Loucy (cell line): Measurements from ENCODE around the gene DIPK1B.
"Not testable (repeated sequence)": the region's sequence is repeated elsewhere in the genome, so short reads cannot be mapped to it uniquely, and the experiment has no call there.

Experiments used
- H2AFZ ChIP-seq: fragments of 200-600 bp; sonication (generic); 2 replicates; pipeline ENCODE4 v1.6.0; 2016; ENCODE audit warnings: antibody characterized with exemption, mild to moderate bottlenecking, low read length, moderate library complexity
- H3F3A ChIP-seq: fragments of 200-600 bp; 2 replicates; pipeline ENCODE4 v1.6.0; 2016; ENCODE audit warnings: antibody characterized with exemption, low read depth, mild to moderate bottlenecking
- H3K27me3 ChIP-seq: fragments of 200-600 bp; sonication (generic); 2 replicates; pipeline ENCODE4 v1.6.1; 2014; ENCODE audit warnings: low read length, mild to moderate bottlenecking; ENCODE audit not compliant: insufficient read depth, poor library complexity, severe bottlenecking
- H3K36me3 ChIP-seq: fragments of 200-600 bp; sonication (generic); 2 replicates; pipeline ENCODE4 v1.6.1; 2016; ENCODE audit warnings: low read length; ENCODE audit not compliant: insufficient read depth
- H3K4me1 ChIP-seq: fragments of 200-600 bp; sonication (generic); 2 replicates; pipeline ENCODE4 v1.5.1; 2014; ENCODE audit warnings: low read length, mild to moderate bottlenecking; ENCODE audit not compliant: insufficient read depth, poor library complexity, severe bottlenecking
- H3K4me2 ChIP-seq: fragments of 200-600 bp; sonication (generic); 2 replicates; pipeline ENCODE4 v1.6.0; 2014; ENCODE audit warnings: antibody characterized with exemption, low read length, low read depth, mild to moderate bottlenecking; ENCODE audit not compliant: poor library complexity, severe bottlenecking
- H3K4me3 ChIP-seq: fragments of 200-600 bp; sonication (generic); 2 replicates; pipeline ENCODE4 v1.5.1; 2014; ENCODE audit warnings: low read length, mild to moderate bottlenecking, mixed read lengths; ENCODE audit not compliant: poor library complexity, severe bottlenecking
- H3K79me2 ChIP-seq: fragments of 200-600 bp; sonication (generic); 2 replicates; pipeline ENCODE4 v1.6.1; 2014; ENCODE audit warnings: low read length; ENCODE audit not compliant: insufficient read depth
- H3K9ac ChIP-seq: fragments of 200-600 bp; sonication (generic); 2 replicates; pipeline ENCODE4 v1.6.0; 2014; ENCODE audit warnings: mild to moderate bottlenecking, low read depth, low read length, moderate library complexity; ENCODE audit not compliant: poor library complexity, severe bottlenecking
- H3K9me2 ChIP-seq: fragments of 200-600 bp; sonication (generic); replicated peaks from 2 replicates; pipeline ENCODE4 v1.6.1; 2016; ENCODE audit warnings: low read depth, low read length, mixed read lengths
- H3K9me3 ChIP-seq: fragments of 200-600 bp; sonication (generic); 2 replicates; pipeline ENCODE4 v1.6.1; 2014; ENCODE audit warnings: mild to moderate bottlenecking, antibody characterized with exemption, low read length, low read depth; ENCODE audit not compliant: insufficient read depth
- H4K20me1 ChIP-seq: fragments of 200-600 bp; sonication (generic); 2 replicates; pipeline ENCODE4 v1.6.0; 2014; ENCODE audit warnings: antibody characterized with exemption, low read length, mild to moderate bottlenecking; ENCODE audit not compliant: insufficient read depth, poor library complexity, severe bottlenecking
- CTCF ChIP-seq: fragments of 200-600 bp; sonication (generic); conservative IDR thresholded peaks from 2 replicates; pipeline ENCODE4 v1.5.1; 2014; ENCODE audit warnings: mild to moderate bottlenecking, antibody characterized with exemption, low read length
- EZH2phosphoT487 ChIP-seq: fragments of 200-600 bp; IDR thresholded peaks from 2 replicates; pipeline ENCODE4 v1.6.1; 2018; ENCODE audit warnings: antibody characterized with exemption, mild to moderate bottlenecking, moderate library complexity, borderline replicate concordance

The DIPK1B gene

DNA sequence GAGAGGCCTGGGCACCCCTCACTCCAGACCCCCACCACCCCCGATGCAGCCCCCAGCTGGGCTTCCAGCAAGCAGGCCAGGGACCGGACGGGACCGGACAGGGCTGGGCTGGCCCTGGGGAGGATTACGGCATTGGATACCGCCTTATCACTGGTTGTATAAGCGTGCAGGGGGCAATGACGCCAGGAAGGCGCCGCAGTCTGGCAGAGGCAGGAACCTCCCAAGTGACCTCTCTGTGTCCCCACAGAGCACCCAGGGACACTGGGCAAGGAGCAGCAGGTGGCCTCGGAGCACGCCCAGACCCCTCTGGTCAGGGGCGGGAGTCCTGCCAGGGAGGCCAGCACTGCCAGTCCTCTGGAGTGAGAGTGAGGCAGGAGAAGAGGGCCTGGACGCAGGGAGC, 52.7 kb downstream of the DIPK1B start:
- H3K4me3 ChIP-seq: no peak overlapping the region
- no peaks in the 10 kb centered on the region for H3K4me1 ChIP-seq
- H3K27me3 ChIP-seq: no peaks in the 10 kb centered on the region
- no peaks in the 10 kb centered on the region for H4K20me1 ChIP-seq
- no peak overlapping the region for H3K4me2 ChIP-seq
- H3K9me3 ChIP-seq: no peaks in the 10 kb centered on the region
- no peaks in the 10 kb centered on the region for H3K9me2 ChIP-seq
- no peak overlapping the region for H2AFZ ChIP-seq
- H3K36me3 ChIP-seq: no peaks in the 10 kb centered on the region
- TF ChIP-seq CTCF: no peak
- no peak for TF ChIP-seq EZH2phosphoT487
- H3F3A ChIP-seq: no peaks in the 10 kb centered on the region
- no peaks in the 10 kb centered on the region for H3K79me2 ChIP-seq
- H3K9ac ChIP-seq: no peak overlapping the region

DNA sequence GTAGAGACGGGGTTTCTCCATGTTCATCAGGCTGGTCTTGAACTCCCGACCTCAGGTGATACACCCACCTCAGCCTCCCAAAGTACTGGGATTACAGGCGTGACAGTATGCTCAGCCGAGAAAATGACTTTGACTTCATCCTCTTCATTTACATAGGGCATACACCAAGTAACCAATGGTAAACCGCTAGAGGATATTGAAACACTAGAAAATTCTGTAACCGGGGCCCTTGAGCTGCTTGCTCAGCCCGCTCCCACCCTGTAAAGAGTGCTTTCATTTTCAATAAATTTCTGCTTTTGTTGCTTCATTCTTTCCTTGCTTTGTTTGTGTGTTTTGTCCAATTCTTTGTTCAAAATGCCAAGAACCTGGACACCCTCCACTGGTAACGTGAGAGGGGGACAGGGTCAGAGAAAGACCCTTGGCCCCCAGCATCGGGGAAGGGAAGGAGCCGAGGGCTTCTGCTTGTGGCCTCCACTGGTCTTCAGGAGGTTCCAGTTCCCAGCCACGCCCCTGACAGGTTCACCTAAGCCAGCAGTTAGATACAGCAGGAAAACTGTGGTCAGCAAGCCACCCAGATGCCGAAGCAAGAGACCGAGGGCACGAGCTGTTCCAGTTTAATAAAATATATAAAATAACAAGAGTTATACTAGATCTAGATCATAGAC, 53.5 kb downstream of the DIPK1B start:
- H3K9ac ChIP-seq, H3F3A ChIP-seq, H2AFZ ChIP-seq, H3K9me3 ChIP-seq, H4K20me1 ChIP-seq, H3K4me3 ChIP-seq, H3K9me2 ChIP-seq, H3K27me3 ChIP-seq, H3K36me3 ChIP-seq, H3K4me2 ChIP-seq, H3K4me1 ChIP-seq, H3K79me2 ChIP-seq: not testable (repeated sequence)

DNA sequence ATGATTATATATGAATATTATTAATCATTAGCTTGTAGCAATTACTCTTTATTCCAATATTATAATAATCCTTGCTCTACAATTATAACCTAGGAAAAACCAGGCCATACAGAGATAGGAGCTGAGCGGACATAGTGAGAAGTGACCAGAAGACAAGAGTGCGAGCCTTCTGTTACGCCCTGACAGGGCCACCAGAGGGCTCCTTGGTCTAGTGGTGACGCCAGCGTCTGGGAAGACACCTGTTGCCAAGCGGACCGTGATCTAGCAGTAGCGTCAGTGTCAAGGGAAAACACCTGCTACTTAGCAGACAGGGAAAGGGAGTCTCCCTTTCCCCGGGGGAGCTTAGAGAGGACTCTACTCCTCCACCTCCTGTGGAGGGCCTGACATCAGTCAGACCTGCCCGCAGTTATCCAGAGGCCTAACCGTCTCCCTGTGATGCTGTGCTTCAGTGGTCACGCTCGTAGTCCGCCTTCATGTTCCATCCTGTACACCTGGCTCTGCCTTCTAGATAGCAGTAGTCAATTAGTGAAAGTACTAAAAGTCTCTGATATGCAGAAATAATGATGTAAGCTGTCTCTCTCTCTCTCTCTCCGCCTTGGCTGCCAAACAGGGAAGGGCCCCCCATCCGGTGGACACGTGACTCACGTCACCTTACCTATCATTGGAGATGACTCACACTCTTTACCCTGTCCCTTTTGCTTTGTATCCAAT, 54.2 kb downstream of the DIPK1B start:
- H2AFZ ChIP-seq, H3K36me3 ChIP-seq: not testable (repeated sequence)

More for the DNA sequence above, 54.2 kb downstream of the DIPK1B start:
- not testable (repeated sequence) for H3K4me1 ChIP-seq, H3K4me3 ChIP-seq, H3K9me3 ChIP-seq, H3K79me2 ChIP-seq, H3F3A ChIP-seq, H3K27me3 ChIP-seq, H4K20me1 ChIP-seq, H3K4me2 ChIP-seq, H3K9ac ChIP-seq, H3K9me2 ChIP-seq
- peak; percentile 21; the same call in 1 of the 2 replicates for TF ChIP-seq CTCF
